Diencephalon (tissue), 1 donor: ENCODE data around the gene ANKRD24. TPM values are rescaled to one million over a fixed set of nuclear protein-coding genes. Genes with fewer than 3 reads are reported as not detected.

Experiments used
- total RNA-seq: library from RNA; depleted of rRNA; stranded (reverse); fragments of >200 nt; gene quantifications from one replicate; pipeline ENCODE4 v1.2.3, GENCODE V29; 2014

The ANKRD24 gene
- 6.5 TPM for total RNA-seq

DNA sequence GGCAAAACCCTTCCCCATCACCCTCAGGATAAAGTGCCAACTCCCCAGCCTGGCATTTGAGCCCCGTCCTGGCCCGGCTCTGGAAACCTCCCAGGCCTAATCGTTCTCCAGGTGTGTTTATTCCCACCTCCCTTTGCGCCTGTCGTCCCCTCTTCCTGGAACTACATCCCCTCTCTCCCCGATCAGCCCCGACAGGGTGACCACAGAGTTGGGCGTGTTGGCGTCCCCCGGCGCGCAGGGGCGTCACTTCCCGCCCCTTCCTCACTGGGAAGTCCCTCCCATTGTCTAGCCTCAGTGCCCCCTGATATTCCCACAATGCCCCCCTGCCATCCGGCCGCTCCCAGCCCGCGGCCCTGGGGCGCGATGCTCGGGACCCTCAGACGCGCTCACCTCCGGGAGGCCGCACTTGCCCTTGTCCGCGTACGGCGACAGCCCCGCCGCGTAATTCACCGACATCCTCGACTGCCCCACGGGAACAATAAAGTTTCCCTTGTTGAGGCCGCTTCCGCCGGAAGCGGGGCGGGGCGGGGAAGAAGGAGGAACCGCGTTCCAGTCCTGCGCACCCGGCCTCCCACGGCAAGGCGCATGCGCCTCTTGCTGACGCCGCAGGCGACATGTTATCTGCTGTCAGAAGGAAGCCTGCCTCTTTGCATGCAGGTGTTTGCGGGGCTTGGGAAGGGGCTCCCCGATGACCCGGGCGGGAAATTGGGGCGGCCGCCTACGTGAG is at the start of gene ANKRD24, which contains the start of gene SIRT6:
ANKRD24 (plus strand) TSS at position 606 of the 727 bp plus-strand sequence. CDS start 3,737 bp downstream, outside the sequence.
SIRT6 (minus strand) TSS at position 480 of the 727 bp plus-strand sequence; CDS start at position 456, 24 bp downstream.

GRCh38 chr19:4229179-4229931 is 46.9 kb downstream of the ANKRD24 start, which contains the start of gene EBI3:
Gene EBI3 (plus strand): TSS chr19:4229523. CDS start chr19:4229551, 28 bp downstream.

DNA sequence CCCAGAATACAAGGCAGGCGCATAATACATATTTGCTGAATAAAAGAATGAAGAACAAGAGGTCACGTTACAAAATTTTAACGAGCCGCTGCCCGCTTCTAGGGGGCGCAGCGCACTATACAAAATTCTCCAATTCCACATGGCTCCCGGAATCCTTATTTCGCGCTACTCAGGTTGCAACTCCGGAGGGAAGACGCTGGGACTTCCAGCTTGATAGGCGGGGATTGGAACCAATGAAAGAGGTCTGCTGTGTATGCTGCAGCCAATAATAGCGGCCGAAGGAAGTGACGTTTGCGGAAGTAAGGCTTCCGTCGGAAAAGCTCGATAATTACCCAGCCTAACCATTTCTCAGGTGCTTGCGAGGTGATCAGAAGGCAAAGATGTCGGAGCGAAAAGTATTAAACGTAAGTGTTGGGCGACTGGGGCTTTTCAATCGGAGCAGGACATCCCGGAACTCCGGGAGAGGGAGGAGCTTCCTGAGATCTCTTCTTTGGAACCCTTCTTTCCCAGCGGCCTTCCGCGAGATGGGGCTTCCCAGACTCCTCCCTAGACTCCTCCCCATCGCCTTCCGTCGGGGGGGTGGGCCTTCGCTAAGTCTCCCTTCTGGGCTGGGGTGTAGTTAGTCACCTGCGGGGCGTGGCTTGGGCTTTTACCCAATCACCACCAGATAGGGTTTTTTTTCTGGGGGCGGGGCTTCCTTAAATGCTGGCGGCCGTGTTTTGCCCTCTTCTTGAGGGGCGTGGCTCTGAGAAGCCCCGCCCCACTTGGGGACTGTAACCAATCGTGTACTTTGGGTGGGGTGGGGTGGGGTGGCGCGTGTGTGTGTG is 64.5 kb downstream of the ANKRD24 start, which contains the start of gene YJU2:
YJU2 (plus strand) TSS at position 314 of the 827 bp plus-strand sequence; CDS start at position 381, 67 bp downstream.

Other genes starting within 250 kb of the ANKRD24 start
- not detected for gene NMRK2, start 249.6 kb upstream of the ANKRD24 start, total RNA-seq
- 58.1 TPM for gene DAPK3, start 211.6 kb upstream of the ANKRD24 start, total RNA-seq
- gene EEF2, start 197.2 kb upstream of the ANKRD24 start, total RNA-seq = 1,635 TPM
- gene PIAS4, start 175.0 kb upstream of the ANKRD24 start, total RNA-seq = 21.9 TPM
- gene ZBTB7A, start 115.8 kb upstream of the ANKRD24 start, total RNA-seq = 2.5 TPM
- gene MAP2K2, start 58.6 kb upstream of the ANKRD24 start, total RNA-seq = 84.7 TPM
- 0.69 TPM for gene CREB3L3, start 29.1 kb upstream of the ANKRD24 start, total RNA-seq
- 11.5 TPM for gene SIRT6, start 126 bp upstream of the ANKRD24 start, total RNA-seq
- 0.23 TPM for gene EBI3, start 46.8 kb downstream of the ANKRD24 start, total RNA-seq
- 14.8 TPM for gene YJU2, start 64.4 kb downstream of the ANKRD24 start, total RNA-seq
- 10.1 TPM for gene SHD, start 96.6 kb downstream of the ANKRD24 start, total RNA-seq
- gene TMIGD2, start 119.7 kb downstream of the ANKRD24 start, total RNA-seq = 1.4 TPM
- 51.4 TPM for gene FSD1, start 121.9 kb downstream of the ANKRD24 start, total RNA-seq
- gene STAP2, start 156.1 kb downstream of the ANKRD24 start, total RNA-seq = 0.69 TPM
- 19.6 TPM for gene MPND, start 160.9 kb downstream of the ANKRD24 start, total RNA-seq
- 20.1 TPM for gene SH3GL1, start 217.9 kb downstream of the ANKRD24 start, total RNA-seq
- gene CHAF1A, start 220.0 kb downstream of the ANKRD24 start, total RNA-seq = 8.1 TPM